A549 treated with RU486 at 1 μM for 4 hours (cell line): ENCODE measurements around the gene NUDT14. TPM values are rescaled to one million over a fixed set of nuclear protein-coding genes. Genes with fewer than 3 reads are reported as not detected.

ENCODE experiments used
- total RNA-seq: library from RNA; stranded (reverse); fragments of 200-300 nt; extraction: Qiagen RNA extraction; gene quantifications from 5 replicates; pipeline ENCODE4 v1.2.3, GENCODE V29; 2022; ENCODE audit warnings: low read depth

Gene NUDT14
- 25.4 to 45.8 TPM (median 42.7 TPM) in 5 replicates for total RNA-seq

DNA sequence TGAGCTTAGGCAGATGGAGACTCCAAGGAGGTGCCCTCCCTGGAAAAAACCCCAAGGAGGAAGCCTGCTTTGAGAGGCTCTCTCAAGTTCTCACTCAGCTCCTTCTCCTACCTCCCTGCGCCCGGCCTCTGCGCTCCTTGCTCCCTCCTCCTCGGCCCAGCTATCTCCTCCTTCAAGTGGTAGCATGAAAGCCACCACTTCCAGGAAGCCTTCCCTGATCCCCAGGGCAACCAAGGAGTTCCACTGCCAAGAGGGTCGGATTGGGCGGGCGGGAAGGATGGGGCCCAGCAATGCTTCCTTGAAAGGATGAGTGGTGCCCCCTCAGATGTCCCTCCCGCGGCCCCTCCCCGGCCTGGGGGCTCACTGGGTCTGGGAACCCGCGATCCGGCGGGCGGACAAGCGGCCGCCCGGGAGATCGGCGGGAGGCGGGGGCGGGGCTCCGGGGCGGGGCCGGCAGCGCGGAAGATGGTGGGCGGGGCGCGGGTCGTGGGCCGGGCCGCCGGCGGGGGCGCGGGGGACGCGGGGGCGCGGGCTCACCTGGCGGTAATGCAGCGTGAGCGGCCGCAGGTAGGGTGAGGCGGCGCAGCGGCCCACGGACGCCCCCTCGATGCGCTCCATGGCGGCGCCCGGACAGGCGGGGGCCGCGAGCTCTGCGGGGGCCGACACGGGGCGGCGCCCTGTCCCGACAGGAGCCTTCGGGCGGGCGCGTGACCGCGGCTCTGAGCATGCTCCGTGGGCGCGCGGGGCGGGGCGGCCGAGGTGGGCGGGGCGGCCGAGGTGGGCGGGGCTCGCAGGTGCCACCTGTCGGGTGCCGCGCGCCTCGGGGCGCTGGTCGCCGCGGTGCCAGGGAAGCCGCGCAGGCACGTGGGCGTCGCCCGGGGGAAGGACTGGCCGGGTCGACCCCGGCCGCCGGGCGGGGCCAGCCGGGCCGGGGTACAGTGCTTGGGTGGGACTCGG, at the start of gene NUDT14:
NUDT14 (minus strand) TSS at position 721 of the 957 bp plus-strand sequence; CDS start at position 618, 103 bp downstream.

DNA sequence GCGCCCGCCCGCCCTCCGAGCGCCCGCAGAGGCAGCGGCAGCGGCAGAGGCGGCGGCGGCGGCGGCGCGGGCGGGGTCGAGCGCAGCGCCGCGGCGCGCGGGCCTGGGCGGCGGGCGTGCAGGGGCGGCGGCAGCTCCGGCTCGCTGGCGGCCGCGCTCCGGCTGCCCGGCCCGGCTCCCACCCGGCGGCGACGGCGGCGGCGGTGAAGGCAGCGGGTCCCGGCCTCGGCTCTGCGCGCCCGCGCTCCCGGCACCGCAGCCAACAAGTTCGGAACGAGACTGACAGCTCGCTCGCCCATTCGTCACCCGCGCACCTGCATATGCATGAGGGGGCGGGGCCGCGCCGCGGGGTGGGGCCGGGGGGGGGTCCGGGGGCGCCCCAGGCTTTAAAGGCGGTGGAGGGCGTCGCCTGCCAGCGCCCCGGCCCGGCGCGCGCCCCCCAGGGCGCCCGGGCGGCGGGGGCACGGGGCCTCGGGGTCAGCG, 12.6 kb downstream of the NUDT14 start, which contains the start of gene JAG2:
JAG2 (minus strand) TSS at position 281 of the 483 bp plus-strand sequence. CDS start 356 bp downstream, outside the sequence.

Other genes starting within 250 kb of the NUDT14 start
- gene AHNAK2, start 202.9 kb downstream of the NUDT14 start, total RNA-seq: 182 to 214 TPM (median 186 TPM) in 5 replicates
- gene CLBA1, start 195.5 kb downstream of the NUDT14 start, total RNA-seq: 13.9 to 18.6 TPM (median 18.3 TPM) in 5 replicates
- 46.8 to 58.4 TPM (median 52.8 TPM) in 5 replicates for gene CDCA4, start 160.2 kb downstream of the NUDT14 start, total RNA-seq
- 0.43 to 0.64 TPM (median 0.55 TPM) in 5 replicates for gene GPR132, start 115.9 kb downstream of the NUDT14 start, total RNA-seq
- 13.6 to 24.8 TPM (median 23.0 TPM) in 5 replicates for gene JAG2, start 12.5 kb downstream of the NUDT14 start, total RNA-seq
- gene BTBD6, start 67.2 kb upstream of the NUDT14 start, total RNA-seq: 26.6 to 42.6 TPM (median 39.6 TPM) in 5 replicates
- 26.2 to 29.6 TPM (median 27.6 TPM) in 5 replicates for gene BRF1, start 119.7 kb upstream of the NUDT14 start, total RNA-seq
- gene PACS2, start 133.4 kb upstream of the NUDT14 start, total RNA-seq: 17.9 to 28.5 TPM (median 24.9 TPM) in 5 replicates
- 0.17 to 0.77 TPM (median 0.41 TPM) in 4 of 5 replicates, not detected in the other for gene TEX22, start 217.2 kb upstream of the NUDT14 start, total RNA-seq
- 50.0 to 85.8 TPM (median 76.3 TPM) in 5 replicates for gene MTA1, start 238.5 kb upstream of the NUDT14 start, total RNA-seq